HUES6 (cell line): ENCODE data around the gene IGFBP3.
A peak's percentile ranks its signal among the peaks of the same experiment; 100 is the strongest.

Experiments used
- H3K27ac ChIP-seq: 2 replicates; pipeline ENCODE4 v1.7.0; 2013; ENCODE audit warnings: low read depth, mild to moderate bottlenecking, low read length, inconsistent platforms
- H3K27me3 ChIP-seq: 2 replicates; pipeline ENCODE4 v1.6.1; 2013; ENCODE audit warnings: low read length; ENCODE audit not compliant: control insufficient read depth, insufficient read depth
- H3K36me3 ChIP-seq: 2 replicates; pipeline ENCODE4 v1.6.1; 2013; ENCODE audit warnings: low read length; ENCODE audit not compliant: control insufficient read depth, insufficient read depth
- H3K4me1 ChIP-seq: 2 replicates; pipeline ENCODE4 v1.6.1; 2013; ENCODE audit warnings: low read length; ENCODE audit not compliant: control insufficient read depth, insufficient read depth
- H3K4me3 ChIP-seq: 2 replicates; pipeline ENCODE4 v1.5.1; 2013; ENCODE audit warnings: low read depth, low read length
- H3K9ac ChIP-seq: one replicate; pipeline ENCODE4 v1.6.1; 2013; ENCODE audit warnings: mild to moderate bottlenecking, low read length
- H3K9me3 ChIP-seq: 2 replicates; pipeline ENCODE4 v1.6.1; 2013; ENCODE audit warnings: low read depth, low read length; ENCODE audit not compliant: control insufficient read depth, insufficient read depth

Gene IGFBP3

GRCh38 chr7:45891462-45892402, 29.3 kb downstream of the IGFBP3 start:
- Histone ChIP-seq H3K4me1 (peaks cover 13% of the 10 kb centered on the region), H3K9ac (no peak overlapping the region), H3K9me3 (no peaks in the 10 kb centered on the region), H3K27ac (no peak overlapping the region), H3K4me3 (no peak overlapping the region), H3K36me3 (no peaks in the 10 kb centered on the region), H3K27me3 (peaks cover 60% of the 10 kb centered on the region)

- Histone ChIP-seq H3K9ac (no peak overlapping the region), H3K27me3 (peaks cover 65% of the 10 kb centered on the region), H3K4me1 (peaks cover 13% of the 10 kb centered on the region), H3K36me3 (no peaks in the 10 kb centered on the region), H3K27ac (no peak overlapping the region), H3K4me3 (no peak overlapping the region), H3K9me3 (no peaks in the 10 kb centered on the region)
These were observed 30.1 kb downstream of the IGFBP3 start for GRCh38 chr7:45890902-45891461.

GRCh38 chr7:45890125-45890901, 30.8 kb downstream of the IGFBP3 start:
- no peaks in the 10 kb centered on the region for H3K9me3 ChIP-seq
- H3K9ac ChIP-seq = no peak overlapping the region
- H3K4me1 ChIP-seq = peaks cover 13% of the 10 kb centered on the region
- H3K27me3 ChIP-seq = peaks cover 67% of the 10 kb centered on the region
- no peaks in the 10 kb centered on the region for H3K36me3 ChIP-seq
- H3K27ac ChIP-seq = no peak overlapping the region
- H3K4me3 ChIP-seq = no peak overlapping the region

GRCh38 chr7:45889367-45890067, 31.6 kb downstream of the IGFBP3 start:
- H3K4me3 ChIP-seq = peak overlapping the region; percentile 71
- H3K9me3 ChIP-seq = no peaks in the 10 kb centered on the region
- H3K9ac ChIP-seq = no peak overlapping the region
- no peak overlapping the region for H3K27ac ChIP-seq
- no peaks in the 10 kb centered on the region for H3K36me3 ChIP-seq
- peaks cover 13% of the 10 kb centered on the region for H3K4me1 ChIP-seq
- H3K27me3 ChIP-seq = peaks cover 67% of the 10 kb centered on the region

- peak overlapping the region; percentile 71 for H3K4me3 ChIP-seq
- no peak overlapping the region for H3K9ac ChIP-seq
- H3K36me3 ChIP-seq = no peaks in the 10 kb centered on the region
- H3K27ac ChIP-seq = no peak overlapping the region
- H3K27me3 ChIP-seq = peaks cover 65% of the 10 kb centered on the region
- peaks cover 13% of the 10 kb centered on the region for H3K4me1 ChIP-seq
- H3K9me3 ChIP-seq = no peaks in the 10 kb centered on the region
These were observed 32.1 kb downstream of the IGFBP3 start for GRCh38 chr7:45888993-45889366.

GRCh38 chr7:45888185-45888992, 32.7 kb downstream of the IGFBP3 start, which contains the start of gene IGFBP1:
Gene IGFBP1, plus strand, starts transcription at chr7:45888488. Its CDS starts 165 bp downstream, at chr7:45888653.
- no peak within 1 kb of the TSS for H3K27ac ChIP-seq
- peaks cover 13% of the 10 kb centered on the region for H3K4me1 ChIP-seq
- H3K36me3 ChIP-seq = no peaks in the 10 kb centered on the region
- peak within 1 kb of the TSS; percentile 71 for H3K4me3 ChIP-seq
- H3K27me3 ChIP-seq = peaks cover 61% of the 10 kb centered on the region
- H3K9me3 ChIP-seq = no peaks in the 10 kb centered on the region
- H3K9ac ChIP-seq = peak within 1 kb of the TSS; percentile 2

GRCh38 chr7:45886931-45887667, 34.0 kb downstream of the IGFBP3 start:
- no peak overlapping the region for H3K27ac ChIP-seq
- peaks cover 18% of the 10 kb centered on the region for H3K4me1 ChIP-seq
- H3K9ac ChIP-seq = no peak overlapping the region
- no peak overlapping the region for H3K4me3 ChIP-seq
- H3K27me3 ChIP-seq = peaks cover 58% of the 10 kb centered on the region
- no peaks in the 10 kb centered on the region for H3K9me3 ChIP-seq
- H3K36me3 ChIP-seq = no peaks in the 10 kb centered on the region

GRCh38 chr7:45885264-45885882, 35.7 kb downstream of the IGFBP3 start:
- Histone ChIP-seq H3K27ac (no peak overlapping the region), H3K36me3 (no peaks in the 10 kb centered on the region), H3K9ac (no peak overlapping the region), H3K4me1 (peaks cover 18% of the 10 kb centered on the region), H3K4me3 (no peak overlapping the region), H3K27me3 (peaks cover 44% of the 10 kb centered on the region), H3K9me3 (peaks cover 3% of the 10 kb centered on the region; the same call in 1 of the 2 replicates)

GRCh38 chr7:45884136-45884535, 36.9 kb downstream of the IGFBP3 start:
- Histone ChIP-seq H3K4me3 (no peak overlapping the region), H3K27ac (no peak overlapping the region), H3K27me3 (peaks cover 31% of the 10 kb centered on the region), H3K4me1 (peaks cover 13% of the 10 kb centered on the region), H3K36me3 (no peaks in the 10 kb centered on the region), H3K9me3 (peaks cover 9% of the 10 kb centered on the region; the same call in 1 of the 2 replicates), H3K9ac (no peak overlapping the region)
